Measurements from ENCODE around the gene PISD.

DNA sequence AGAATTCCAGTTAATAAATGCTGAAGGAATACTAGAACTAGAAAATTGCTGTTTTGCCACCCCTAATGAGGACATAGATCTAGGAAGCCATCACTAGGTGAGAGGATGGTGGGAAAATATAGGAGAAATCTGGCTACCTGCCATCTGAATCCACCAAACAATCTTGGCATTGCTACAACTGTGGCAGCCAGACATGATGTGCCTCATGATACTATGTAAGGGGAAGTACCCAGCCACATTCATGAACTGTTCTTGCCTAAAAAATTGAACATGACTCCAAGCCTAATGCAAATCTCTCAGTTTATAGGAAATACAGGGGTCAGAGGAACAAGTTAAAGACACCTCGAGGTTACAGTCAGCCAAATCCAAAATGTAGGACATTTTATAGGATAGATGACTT is 92.9 kb downstream of the PISD start:
- TF ChIP-seq, protein P1, sequence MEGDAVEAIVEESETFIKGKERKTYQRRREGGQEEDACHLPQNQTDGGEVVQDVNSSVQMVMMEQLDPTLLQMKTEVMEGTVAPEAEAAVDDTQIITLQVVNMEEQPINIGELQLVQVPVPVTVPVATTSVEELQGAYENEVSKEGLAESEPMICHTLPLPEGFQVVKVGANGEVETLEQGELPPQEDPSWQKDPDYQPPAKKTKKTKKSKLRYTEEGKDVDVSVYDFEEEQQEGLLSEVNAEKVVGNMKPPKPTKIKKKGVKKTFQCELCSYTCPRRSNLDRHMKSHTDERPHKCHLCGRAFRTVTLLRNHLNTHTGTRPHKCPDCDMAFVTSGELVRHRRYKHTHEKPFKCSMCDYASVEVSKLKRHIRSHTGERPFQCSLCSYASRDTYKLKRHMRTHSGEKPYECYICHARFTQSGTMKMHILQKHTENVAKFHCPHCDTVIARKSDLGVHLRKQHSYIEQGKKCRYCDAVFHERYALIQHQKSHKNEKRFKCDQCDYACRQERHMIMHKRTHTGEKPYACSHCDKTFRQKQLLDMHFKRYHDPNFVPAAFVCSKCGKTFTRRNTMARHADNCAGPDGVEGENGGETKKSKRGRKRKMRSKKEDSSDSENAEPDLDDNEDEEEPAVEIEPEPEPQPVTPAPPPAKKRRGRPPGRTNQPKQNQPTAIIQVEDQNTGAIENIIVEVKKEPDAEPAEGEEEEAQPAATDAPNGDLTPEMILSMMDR (IDR thresholded peaks at IDR 0.05), result no peak
- no peak for TF ChIP-seq EZH2phosphoT487 (IDR thresholded peaks at IDR 0.05)
- no peak for TF ChIP-seq EZH2 (IDR thresholded peaks at IDR 0.05)

Measured in neural progenitor cell (in vitro differentiated cells).